Lower leg skin (tissue), 4 donors: ENCODE data around the gene KRTAP3-2. TPM values are rescaled to one million over a fixed set of nuclear protein-coding genes. Genes with fewer than 3 reads are reported as not detected.

Source experiments
- DNase-seq, 2 donors: peaks; one replicate each; pipeline ENCODE4 v3.0.0-alpha.2; 2019; ENCODE audit warnings: low spot score in 2 of 2
- H3K4me3 ChIP-seq: fragments of 200-600 bp; sonication (generic); 2 replicates; pipeline ENCODE4 v1.5.1; 2017; ENCODE audit warnings: mild to moderate bottlenecking, low read depth; ENCODE audit not compliant: poor library complexity, severe bottlenecking
- POLR2A ChIP-seq, 2 donors: fragments of 450-650 bp; IDR thresholded peaks; one replicate each; pipeline ENCODE4 v1.6.1; 2016 to 2017; ENCODE audit warnings: antibody characterized with exemption in 2 of 2, mild to moderate bottlenecking in 1 of 2, moderate library complexity in 1 of 2
- WGBS, 2 donors: methylation state at CpG; one replicate each; pipeline ENCODE4 v1.1.5; 2018; 5-methylcytosine and 5-hydroxymethylcytosine counted together
- intact Hi-C: fragments of 100-400 bp; cut with DNase I; formaldehyde crosslinking; loops from one replicate; pipeline ENCODE4 v1.15.0; 2023; ENCODE audit warnings: low total_unique reads
- total RNA-seq, 4 donors: library from RNA; depleted of rRNA; stranded (reverse); fragments of >200 nt; gene quantifications; one replicate each; pipeline ENCODE4 v1.1.0, GENCODE V29; 2016
- TF ChIP-seq, protein P1 (sequence below), 3 donors: fragments of 450-650 bp; IDR thresholded peaks; one replicate each; pipeline ENCODE4 v1.5.1; 2016; ENCODE audit warnings: antibody characterized with exemption in 3 of 3, mild to moderate bottlenecking in 3 of 3, moderate library complexity in 2 of 3

KRTAP3-2 gene
- total RNA-seq, 4 donors from 2014 or later = 84.1 TPM; not detected in 3

DNA sequence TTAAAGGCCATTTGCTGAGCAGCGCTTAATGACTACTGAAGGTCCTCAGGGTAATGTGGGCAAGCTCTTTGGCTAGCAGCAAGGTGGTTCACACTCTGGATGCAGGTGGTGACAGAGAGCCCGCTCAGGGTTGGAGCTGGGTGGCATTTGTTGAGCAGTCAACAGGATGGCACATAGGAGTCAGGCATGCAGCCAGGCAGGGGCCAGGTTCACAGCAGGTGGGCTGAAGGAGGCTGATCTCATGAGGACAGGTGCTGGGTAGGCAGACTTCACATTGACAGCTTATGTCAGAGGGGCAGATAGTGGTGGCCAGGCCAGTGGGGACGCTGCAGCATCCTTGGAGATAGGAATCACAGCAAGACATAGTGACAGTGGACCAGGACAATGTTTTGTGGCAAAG, 4.7 kb upstream of the KRTAP3-2 start:
- no peak for DNase-seq
- intact Hi-C loops = no loop called here
- 86 to 89% methylated on average over 3 of the region's 3 CpGs for WGBS, 2 donors
- TF ChIP-seq, protein P1, sequence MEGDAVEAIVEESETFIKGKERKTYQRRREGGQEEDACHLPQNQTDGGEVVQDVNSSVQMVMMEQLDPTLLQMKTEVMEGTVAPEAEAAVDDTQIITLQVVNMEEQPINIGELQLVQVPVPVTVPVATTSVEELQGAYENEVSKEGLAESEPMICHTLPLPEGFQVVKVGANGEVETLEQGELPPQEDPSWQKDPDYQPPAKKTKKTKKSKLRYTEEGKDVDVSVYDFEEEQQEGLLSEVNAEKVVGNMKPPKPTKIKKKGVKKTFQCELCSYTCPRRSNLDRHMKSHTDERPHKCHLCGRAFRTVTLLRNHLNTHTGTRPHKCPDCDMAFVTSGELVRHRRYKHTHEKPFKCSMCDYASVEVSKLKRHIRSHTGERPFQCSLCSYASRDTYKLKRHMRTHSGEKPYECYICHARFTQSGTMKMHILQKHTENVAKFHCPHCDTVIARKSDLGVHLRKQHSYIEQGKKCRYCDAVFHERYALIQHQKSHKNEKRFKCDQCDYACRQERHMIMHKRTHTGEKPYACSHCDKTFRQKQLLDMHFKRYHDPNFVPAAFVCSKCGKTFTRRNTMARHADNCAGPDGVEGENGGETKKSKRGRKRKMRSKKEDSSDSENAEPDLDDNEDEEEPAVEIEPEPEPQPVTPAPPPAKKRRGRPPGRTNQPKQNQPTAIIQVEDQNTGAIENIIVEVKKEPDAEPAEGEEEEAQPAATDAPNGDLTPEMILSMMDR (IDR thresholded peaks at IDR 0.05) = no peak
- TF ChIP-seq POLR2A (IDR thresholded peaks at IDR 0.05) = no peak
- H3K4me3 ChIP-seq = no peak overlapping the region

DNA sequence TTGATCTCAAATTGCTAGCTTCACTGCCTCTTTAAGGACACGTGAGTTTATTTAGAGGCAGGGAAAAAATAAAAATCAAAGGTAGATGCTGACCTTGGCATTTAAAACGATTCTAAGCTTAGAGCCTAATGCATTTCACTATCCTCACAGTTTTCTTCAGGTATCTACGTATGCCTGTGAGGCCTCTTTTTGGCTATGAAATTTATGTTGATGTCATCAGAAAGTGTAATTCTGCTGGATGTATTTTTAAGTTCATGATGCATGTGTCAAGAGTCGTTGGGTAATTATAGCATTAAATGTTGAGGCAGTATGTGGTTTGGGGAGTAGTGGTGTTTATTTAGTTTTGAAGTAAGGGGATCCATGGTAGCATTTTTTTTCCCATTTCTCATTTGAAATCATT, 4.2 kb upstream of the KRTAP3-2 start:
- TF ChIP-seq POLR2A (IDR thresholded peaks at IDR 0.05) = no peak
- TF ChIP-seq, protein P1 (IDR thresholded peaks at IDR 0.05) = no peak
- H3K4me3 ChIP-seq = no peak overlapping the region
- 59 to 61% methylated on average over 4 of the region's 4 CpGs for WGBS, 2 donors
- no peak for DNase-seq
- intact Hi-C loops = no loop called here

DNA sequence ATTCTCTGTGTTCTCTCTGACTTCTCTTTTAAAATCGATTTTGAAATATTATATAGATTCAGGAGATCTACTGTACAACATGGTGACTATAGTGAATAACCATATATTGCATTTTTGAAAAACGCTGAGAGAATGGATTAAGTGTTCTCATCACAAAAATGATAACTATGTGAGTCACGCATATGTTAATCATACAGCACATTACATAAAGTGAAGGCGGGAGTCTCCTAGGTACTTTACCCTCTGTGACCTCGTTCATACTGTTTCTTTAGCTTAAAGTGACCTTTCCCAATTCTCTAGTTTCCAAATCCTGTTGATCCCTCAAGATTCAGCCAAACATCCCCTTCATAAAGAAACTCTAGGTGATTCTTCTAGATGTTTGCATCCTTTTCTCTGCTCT, 3.1 kb upstream of the KRTAP3-2 start:
- intact Hi-C loops = no loop called here
- no peak overlapping the region for H3K4me3 ChIP-seq
- no peak for TF ChIP-seq POLR2A (IDR thresholded peaks at IDR 0.05)
- TF ChIP-seq, protein P1 (IDR thresholded peaks at IDR 0.05) = no peak
- no peak for DNase-seq
- 44 to 50% methylated on average over 5 of the region's 5 CpGs for WGBS, 2 donors

DNA sequence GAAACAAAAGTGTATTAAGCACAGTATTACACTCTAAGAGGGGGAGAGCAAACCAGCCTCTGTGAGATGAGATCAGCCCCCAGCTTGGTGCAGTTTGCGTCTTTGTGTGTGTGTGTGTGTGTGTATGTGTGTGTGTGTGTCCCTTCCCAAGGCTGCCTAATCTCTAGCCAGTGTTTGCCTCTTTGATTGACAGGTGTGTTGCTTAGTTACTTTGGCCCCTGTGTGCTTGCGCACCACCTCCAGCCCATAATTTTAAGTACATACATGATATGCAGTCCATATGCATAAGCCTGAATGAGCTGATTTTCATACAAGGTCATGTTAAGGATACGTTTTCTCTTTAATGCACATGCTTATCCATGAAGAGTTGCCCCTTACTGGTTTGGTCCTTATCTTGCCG, 2.1 kb upstream of the KRTAP3-2 start:
- 90 to 91% methylated on average over 4 of the region's 4 CpGs for WGBS, 2 donors
- TF ChIP-seq, protein P1 (IDR thresholded peaks at IDR 0.05) = no peak
- TF ChIP-seq POLR2A (IDR thresholded peaks at IDR 0.05) = no peak
- intact Hi-C loops = no loop called here
- H3K4me3 ChIP-seq = no peak overlapping the region
- DNase-seq = no peak

DNA sequence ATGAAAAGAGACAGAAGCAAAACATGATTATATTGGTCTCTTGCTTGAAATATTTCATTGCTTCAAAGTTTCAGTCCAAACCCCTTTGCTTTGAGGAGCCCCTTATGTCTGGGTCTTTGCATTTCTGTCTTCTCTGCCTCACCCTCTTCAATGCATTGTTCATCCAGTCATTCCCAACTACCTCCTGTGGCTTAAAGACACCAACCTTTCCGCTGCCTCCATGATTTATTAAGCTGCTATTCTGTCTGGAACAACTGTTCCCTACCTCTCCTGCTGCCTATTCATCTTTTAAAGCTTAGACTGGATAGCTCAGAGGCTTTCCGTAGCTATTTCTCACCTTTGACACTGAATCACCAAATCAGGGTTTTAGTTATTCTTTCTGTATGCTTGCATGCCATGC, 2.3 kb downstream of the KRTAP3-2 start:
- DNase-seq = no peak
- intact Hi-C loops = no loop called here
- H3K4me3 ChIP-seq = no peak overlapping the region
- WGBS, 2 donors = 58 to 66% methylated on average over 2 of the region's 2 CpGs
- no peak for TF ChIP-seq POLR2A (IDR thresholded peaks at IDR 0.05)
- TF ChIP-seq, protein P1 (IDR thresholded peaks at IDR 0.05) = no peak

DNA sequence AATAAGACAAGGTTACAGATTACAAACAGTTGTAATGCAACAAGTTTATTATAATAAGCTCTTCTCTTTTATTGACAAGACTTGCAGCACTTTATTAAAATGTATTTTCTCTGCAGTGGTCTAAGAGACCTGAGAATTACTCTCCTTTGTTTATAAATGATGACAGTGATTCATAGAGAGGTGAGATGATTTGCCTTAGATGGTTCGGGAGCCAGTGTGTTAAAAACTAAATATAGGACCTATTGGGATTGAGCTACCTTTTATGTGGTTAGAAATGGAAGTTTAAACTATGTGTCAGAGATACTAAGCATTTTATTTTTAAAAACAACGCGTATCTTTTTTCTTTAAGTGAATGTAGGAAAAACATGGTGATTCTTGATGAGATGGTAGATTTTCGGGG, 2.9 kb downstream of the KRTAP3-2 start:
- DNase-seq = no peak
- no peak overlapping the region for H3K4me3 ChIP-seq
- 79 to 86% methylated on average over 4 of the region's 4 CpGs for WGBS, 2 donors
- TF ChIP-seq POLR2A (IDR thresholded peaks at IDR 0.05) = no peak
- TF ChIP-seq, protein P1 (IDR thresholded peaks at IDR 0.05) = no peak
- intact Hi-C loops = no loop called here
